Measurements from ENCODE around the gene G0S2. TPM values are rescaled to one million over a fixed set of nuclear protein-coding genes. Genes with fewer than 3 reads are reported as not detected.

Gene G0S2
- total RNA-seq, 1 experiment from 2014 or later, result 0.35 TPM

- no peaks in the 10 kb centered on the region for H3K23me2 ChIP-seq (ENCODE audit: insufficient read length, low read depth, low read length, poor library complexity, severe bottlenecking)
- no peak overlapping the region for H4K91ac ChIP-seq (ENCODE audit: insufficient read length, low read depth, low read length)
- H3K9me3 ChIP-seq (ENCODE audit: control insufficient read depth, low read depth, low read length), result no peaks in the 10 kb centered on the region
- H3K9ac ChIP-seq (ENCODE audit: extremely low read depth, insufficient read length, low read length), result no peak overlapping the region
- no peaks in the 10 kb centered on the region for H3K79me2 ChIP-seq (ENCODE audit: insufficient read depth, low read length)
- H3K14ac ChIP-seq (ENCODE audit: insufficient read depth, low read length), result no peak overlapping the region
- H4K20me1 ChIP-seq (ENCODE audit: control insufficient read depth, insufficient read depth, insufficient read length), result no peaks in the 10 kb centered on the region
- peak overlapping the region in 1 of 3 experiments; percentile 60; a peak in 1 of 7 replicates for H3K27ac Mint-ChIP-seq
- no peak overlapping the region for H3K27ac ChIP-seq (ENCODE audit: insufficient read length, low read depth, low read length)
- no peaks in the 10 kb centered on the region for H3K79me1 ChIP-seq (ENCODE audit: insufficient read depth, low read depth, low read length, poor library complexity, severe bottlenecking)
- no peak overlapping the region for H2AFZ ChIP-seq (ENCODE audit: low read length)
- no peak overlapping the region for H2BK5ac ChIP-seq (ENCODE audit: insufficient read length, low read length)
- no peak overlapping the region for H2BK120ac ChIP-seq (ENCODE audit: low read depth, low read length, poor library complexity, severe bottlenecking)
- H3K4me2 ChIP-seq (ENCODE audit: insufficient read depth, insufficient read length, low read length), result no peak overlapping the region
- H3K36me3 Mint-ChIP-seq (ENCODE audit: insufficient read depth in 1 of 3, low read depth in 3 of 3), result no peaks in the 10 kb centered on the region
- H3K4me3 Mint-ChIP-seq, result no peak overlapping the region
- no peak overlapping the region for H3K56ac ChIP-seq (ENCODE audit: insufficient read length, low read depth, low read length)
- H3K4ac ChIP-seq (ENCODE audit: low read depth, low read length), result no peak overlapping the region
- H3K23ac ChIP-seq (ENCODE audit: insufficient read length, low read depth, low read length), result no peak overlapping the region
- no peak overlapping the region for H2BK20ac ChIP-seq (ENCODE audit: low read depth, low read length, poor library complexity, severe bottlenecking)
- no peak overlapping the region for H4K5ac ChIP-seq (ENCODE audit: insufficient read length, low read depth, low read length)
- H4K8ac ChIP-seq (replicated peaks; ENCODE audit: insufficient read length, low read depth, low read length), result no peak overlapping the region
- no peak for DNase-seq
- no peak overlapping the region for H3K18ac ChIP-seq (ENCODE audit: insufficient read length, low read depth, low read length)
- H3T11ph ChIP-seq (ENCODE audit: low read length), result no peak overlapping the region
- no peaks in the 10 kb centered on the region for H3K9me3 Mint-ChIP-seq
- H2AK5ac ChIP-seq (ENCODE audit: insufficient read length, low read length), result no peak overlapping the region
- peaks cover 11 to 13% of the 10 kb centered on the region in 2 experiments for H3K4me1 Mint-ChIP-seq
- WGBS (ENCODE audit: extremely low coverage, insufficient read length, low lambda C conversion rate), result no CpG with 5 or more reads among the region's 5 CpGs
- H3K27me3 Mint-ChIP-seq (ENCODE audit: low read depth), result peaks cover 3% of the 10 kb centered on the region
- TF ChIP-seq, protein P1, sequence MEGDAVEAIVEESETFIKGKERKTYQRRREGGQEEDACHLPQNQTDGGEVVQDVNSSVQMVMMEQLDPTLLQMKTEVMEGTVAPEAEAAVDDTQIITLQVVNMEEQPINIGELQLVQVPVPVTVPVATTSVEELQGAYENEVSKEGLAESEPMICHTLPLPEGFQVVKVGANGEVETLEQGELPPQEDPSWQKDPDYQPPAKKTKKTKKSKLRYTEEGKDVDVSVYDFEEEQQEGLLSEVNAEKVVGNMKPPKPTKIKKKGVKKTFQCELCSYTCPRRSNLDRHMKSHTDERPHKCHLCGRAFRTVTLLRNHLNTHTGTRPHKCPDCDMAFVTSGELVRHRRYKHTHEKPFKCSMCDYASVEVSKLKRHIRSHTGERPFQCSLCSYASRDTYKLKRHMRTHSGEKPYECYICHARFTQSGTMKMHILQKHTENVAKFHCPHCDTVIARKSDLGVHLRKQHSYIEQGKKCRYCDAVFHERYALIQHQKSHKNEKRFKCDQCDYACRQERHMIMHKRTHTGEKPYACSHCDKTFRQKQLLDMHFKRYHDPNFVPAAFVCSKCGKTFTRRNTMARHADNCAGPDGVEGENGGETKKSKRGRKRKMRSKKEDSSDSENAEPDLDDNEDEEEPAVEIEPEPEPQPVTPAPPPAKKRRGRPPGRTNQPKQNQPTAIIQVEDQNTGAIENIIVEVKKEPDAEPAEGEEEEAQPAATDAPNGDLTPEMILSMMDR (conservative IDR thresholded peaks at IDR 0.05), result no peak
- no peaks in the 10 kb centered on the region for H3K27me3 ChIP-seq (ENCODE audit: insufficient read depth, low read length)
- H3K4me1 ChIP-seq (ENCODE audit: insufficient read depth, low read length), result no peaks in the 10 kb centered on the region
- no peak overlapping the region for H2BK15ac ChIP-seq (ENCODE audit: low read depth, low read length)
- H2BK12ac ChIP-seq (ENCODE audit: insufficient read length, low read depth, low read length), result no peak overlapping the region
Observed at GRCh38 chr1:209641832-209642172, 33.4 kb upstream of the G0S2 start.
